ENCODE measurements around the gene NXPH3. TPM values are rescaled to one million over a fixed set of nuclear protein-coding genes. Genes with fewer than 3 reads are reported as not detected.

The NXPH3 gene
- total RNA-seq, 4 donors from 2014 or later: 0.83 to 2.1 (median 0.94) TPM; not detected in 1

DNA sequence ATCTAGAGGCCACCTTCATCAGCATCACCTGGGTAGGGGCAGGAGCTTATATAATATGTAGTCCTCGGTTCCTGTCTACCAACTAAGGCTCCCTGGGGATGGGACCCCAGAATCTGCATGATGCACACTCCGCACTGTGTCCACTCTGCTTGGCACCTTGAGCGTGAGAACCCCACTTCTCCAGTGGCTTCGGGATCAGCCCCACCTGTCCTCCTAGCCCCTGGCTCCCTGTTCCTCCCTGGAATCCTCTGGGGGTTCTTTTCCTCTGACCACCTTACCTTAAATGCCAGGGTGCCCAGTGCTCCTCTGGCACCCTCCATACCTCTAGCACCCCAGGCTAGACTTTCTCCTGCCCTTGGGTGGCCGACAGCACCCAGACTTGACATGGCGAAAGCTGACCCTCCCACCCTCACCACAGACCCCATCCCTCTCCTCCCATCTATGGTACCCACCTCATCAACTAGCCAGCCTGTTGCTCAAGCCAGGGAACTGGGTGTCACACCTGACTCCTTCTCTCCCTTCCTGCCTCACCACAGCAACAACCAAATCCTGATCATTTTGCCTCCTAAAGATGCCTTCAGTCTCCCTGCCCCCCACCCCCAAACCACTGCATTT is 2.8 kb upstream of the NXPH3 start:
- Histone ChIP-seq H3K4me1 (peaks cover 5 to 43% (median 18%) of the 10 kb centered on the region in 4 donors), H3K9me3 (no peaks in the 10 kb centered on the region), H3K4me3 (no peak overlapping the region), H3K27me3 (peaks cover 0 to 14% of the 10 kb centered on the region in 2 donors), H3K36me3 (no peaks in the 10 kb centered on the region), H3K27ac (no peak overlapping the region)
- TF ChIP-seq, protein P1, sequence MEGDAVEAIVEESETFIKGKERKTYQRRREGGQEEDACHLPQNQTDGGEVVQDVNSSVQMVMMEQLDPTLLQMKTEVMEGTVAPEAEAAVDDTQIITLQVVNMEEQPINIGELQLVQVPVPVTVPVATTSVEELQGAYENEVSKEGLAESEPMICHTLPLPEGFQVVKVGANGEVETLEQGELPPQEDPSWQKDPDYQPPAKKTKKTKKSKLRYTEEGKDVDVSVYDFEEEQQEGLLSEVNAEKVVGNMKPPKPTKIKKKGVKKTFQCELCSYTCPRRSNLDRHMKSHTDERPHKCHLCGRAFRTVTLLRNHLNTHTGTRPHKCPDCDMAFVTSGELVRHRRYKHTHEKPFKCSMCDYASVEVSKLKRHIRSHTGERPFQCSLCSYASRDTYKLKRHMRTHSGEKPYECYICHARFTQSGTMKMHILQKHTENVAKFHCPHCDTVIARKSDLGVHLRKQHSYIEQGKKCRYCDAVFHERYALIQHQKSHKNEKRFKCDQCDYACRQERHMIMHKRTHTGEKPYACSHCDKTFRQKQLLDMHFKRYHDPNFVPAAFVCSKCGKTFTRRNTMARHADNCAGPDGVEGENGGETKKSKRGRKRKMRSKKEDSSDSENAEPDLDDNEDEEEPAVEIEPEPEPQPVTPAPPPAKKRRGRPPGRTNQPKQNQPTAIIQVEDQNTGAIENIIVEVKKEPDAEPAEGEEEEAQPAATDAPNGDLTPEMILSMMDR (IDR thresholded peaks at IDR 0.05): no peak
- no peak for TF ChIP-seq POLR2A (IDR thresholded peaks at IDR 0.05)
- no peak for DNase-seq

- H3K9me3 ChIP-seq: no peaks in the 10 kb centered on the region
- no peak for DNase-seq
- H3K36me3 ChIP-seq: no peaks in the 10 kb centered on the region
- TF ChIP-seq POLR2A (IDR thresholded peaks at IDR 0.05): no peak
- TF ChIP-seq, protein P1 (IDR thresholded peaks at IDR 0.05): no peak
- H3K27ac ChIP-seq: peak overlapping the region in 1 of 4 donors; percentile 13
- H3K27me3 ChIP-seq: peaks cover 0 to 14% of the 10 kb centered on the region in 2 donors
- peaks cover 5 to 36% (median 15%) of the 10 kb centered on the region in 4 donors for H3K4me1 ChIP-seq
- no peak overlapping the region for H3K4me3 ChIP-seq
These were observed 2.0 kb upstream of the NXPH3 start for GRCh38 chr17:49573510-49574322.

GRCh38 chr17:49574323-49574781 is 1.3 kb upstream of the NXPH3 start:
- no peak overlapping the region for H3K4me3 ChIP-seq
- TF ChIP-seq POLR2A (IDR thresholded peaks at IDR 0.05): no peak
- TF ChIP-seq, protein P1 (IDR thresholded peaks at IDR 0.05): no peak
- no peaks in the 10 kb centered on the region for H3K36me3 ChIP-seq
- DNase-seq: peak in 1 of 3 donors; percentile 39
- H3K9me3 ChIP-seq: no peaks in the 10 kb centered on the region
- peaks cover 0 to 14% of the 10 kb centered on the region in 2 donors for H3K27me3 ChIP-seq
- peaks cover 5 to 36% (median 15%) of the 10 kb centered on the region in 4 donors for H3K4me1 ChIP-seq
- H3K27ac ChIP-seq: peak overlapping the region in 2 of 4 donors; percentile 12 to 13

DNA sequence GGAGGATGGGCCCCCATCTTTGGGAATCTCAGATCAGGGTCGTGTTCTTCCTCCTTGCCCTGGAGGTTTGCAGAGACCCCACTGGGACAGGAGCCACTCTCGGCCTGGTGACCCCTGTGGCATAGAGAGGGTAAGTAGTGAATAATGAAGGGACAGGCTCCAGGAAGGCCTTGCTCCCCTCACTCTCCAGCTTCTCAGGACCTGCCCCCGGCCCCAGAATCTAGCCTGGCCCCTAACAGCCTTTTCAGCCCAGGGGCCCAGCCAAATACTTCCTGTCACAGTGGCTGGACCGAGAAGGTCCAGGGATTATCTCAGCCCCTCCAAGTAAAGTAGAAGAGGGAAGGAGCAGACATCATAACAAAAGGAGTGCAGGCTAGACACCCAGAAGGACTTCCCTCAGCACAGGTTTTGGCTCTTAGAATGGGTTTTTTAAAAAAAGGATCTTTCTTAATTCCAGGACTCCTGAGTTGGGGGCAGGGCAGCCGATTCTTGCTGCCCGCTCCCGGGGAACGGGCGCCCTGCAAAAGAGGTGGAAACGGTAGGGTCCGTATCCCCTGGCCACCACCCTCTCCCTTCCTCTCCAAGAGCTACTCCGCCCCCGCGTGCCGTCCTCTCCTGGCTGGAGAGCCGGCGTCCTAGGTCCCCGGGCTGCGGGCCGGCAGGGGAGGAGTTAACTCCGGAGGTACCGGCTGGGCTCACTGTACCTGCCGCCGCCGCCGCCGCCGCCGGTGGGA is 559 bp upstream of the NXPH3 start:
- Histone ChIP-seq H3K27me3 (peaks cover 0 to 14% of the 10 kb centered on the region in 2 donors), H3K4me3 (peak overlapping the region; percentile 28 to 67 (median 54)), H3K9me3 (no peaks in the 10 kb centered on the region), H3K27ac (peak overlapping the region in 2 of 4 donors; percentile 12 to 59), H3K36me3 (no peaks in the 10 kb centered on the region), H3K4me1 (peaks cover 5 to 32% (median 15%) of the 10 kb centered on the region in 4 donors)
- no peak for DNase-seq
- TF ChIP-seq, protein P1 (IDR thresholded peaks at IDR 0.05): no peak
- no peak for TF ChIP-seq POLR2A (IDR thresholded peaks at IDR 0.05)

Data from Peyer's patch (tissue), 4 donors.